ENCODE data around the gene FASTKD3.

- no peak for TF ChIP-seq CTCF (conservative IDR thresholded peaks at IDR 0.05 in 1 of 2, IDR thresholded peaks at IDR 0.05 in 1 of 2; ENCODE audit: low read depth in 1 of 2, low read length in 2 of 2)
- TF ChIP-seq EZH2 (IDR thresholded peaks at IDR 0.05; ENCODE audit: low read length, missing control alignments), result no peak
Measured at GRCh38 chr5:7876867-7877266, 8.0 kb upstream of the FASTKD3 start.

Data from fibroblast of lung (primary cell).